GM18526 (cell line): Measurements from ENCODE around the gene SGSM1.

Source experiments
- POLR2A ChIP-seq: IDR thresholded peaks from 3 replicates; pipeline ENCODE4 v1.6.1; 2011; ENCODE audit not compliant: insufficient read length; ENCODE audit errors: extremely low read depth

Gene SGSM1

GRCh38 chr22:24857576-24857975, 51.6 kb downstream of the SGSM1 start:
- no peak for TF ChIP-seq POLR2A

GRCh38 chr22:24859587-24859986, 53.6 kb downstream of the SGSM1 start:
- TF ChIP-seq POLR2A = no peak

GRCh38 chr22:24865508-24865907, 59.5 kb downstream of the SGSM1 start:
- TF ChIP-seq POLR2A = no peak

- no peak for TF ChIP-seq POLR2A
Observed at GRCh38 chr22:24867323-24868022, 61.5 kb downstream of the SGSM1 start.

- TF ChIP-seq POLR2A = no peak
Observed at GRCh38 chr22:24868979-24869378, 63.0 kb downstream of the SGSM1 start.

- TF ChIP-seq POLR2A = no peak
Observed at GRCh38 chr22:24871611-24872205, 65.7 kb downstream of the SGSM1 start.

GRCh38 chr22:24873226-24873625, 67.2 kb downstream of the SGSM1 start:
- no peak for TF ChIP-seq POLR2A

GRCh38 chr22:24875862-24876506, 70.0 kb downstream of the SGSM1 start:
- TF ChIP-seq POLR2A = no peak

GRCh38 chr22:24876700-24877099, 70.7 kb downstream of the SGSM1 start:
- no peak for TF ChIP-seq POLR2A

GRCh38 chr22:24878969-24879368, 73.0 kb downstream of the SGSM1 start:
- no peak for TF ChIP-seq POLR2A

- TF ChIP-seq POLR2A = no peak
Observed at GRCh38 chr22:24883432-24883831, 77.4 kb downstream of the SGSM1 start.

GRCh38 chr22:24887260-24887659, 81.2 kb downstream of the SGSM1 start:
- TF ChIP-seq POLR2A = no peak

- no peak for TF ChIP-seq POLR2A
Observed at GRCh38 chr22:24893341-24894070, 87.5 kb downstream of the SGSM1 start.

- no peak for TF ChIP-seq POLR2A
Observed at GRCh38 chr22:24894220-24894975, 88.4 kb downstream of the SGSM1 start.

- TF ChIP-seq POLR2A = no peak
Observed at GRCh38 chr22:24894998-24895397, 89.0 kb downstream of the SGSM1 start.
